Natural killer cell (primary cell): ENCODE data around the gene PPM1K. TPM values are rescaled to one million over a fixed set of nuclear protein-coding genes. Genes with fewer than 3 reads are reported as not detected.

Experiments used
- ATAC-seq, 3 donors: fragments of 150-1000 bp in 2 of 3; fragments of 200-7000 bp in 1 of 3; cut with Tn5 transposase; 1 replicate in 1 of 3; 2 replicates in 2 of 3; pipeline ENCODE4 v1.10.0; 2021; ENCODE audit warnings: mild to moderate bottlenecking in 2 of 3, moderate library complexity in 2 of 3
- DNase-seq, 2 donors: peaks; one replicate each; pipeline versions ENCODE4 v3.0.0 to v3.0.0-alpha.2; 2013 to 2021; ENCODE audit warnings: mixed read lengths in 1 of 2
- H3K27ac ChIP-seq: one replicate; pipeline ENCODE4 v1.5.1; 2013; ENCODE audit warnings: mild to moderate bottlenecking, low read length
- H3K27me3 ChIP-seq: one replicate; pipeline ENCODE4 v1.6.1; 2013; ENCODE audit warnings: low read length; ENCODE audit not compliant: control insufficient read depth, insufficient read depth
- H3K36me3 ChIP-seq: one replicate; pipeline ENCODE4 v1.6.1; 2013; ENCODE audit warnings: low read length; ENCODE audit not compliant: control insufficient read depth, insufficient read depth
- H3K4me1 ChIP-seq: one replicate; pipeline ENCODE4 v1.6.1; 2013; ENCODE audit warnings: low read length; ENCODE audit not compliant: control insufficient read depth, insufficient read depth
- H3K4me3 ChIP-seq: one replicate; pipeline ENCODE4 v1.5.1; 2013; ENCODE audit warnings: low read length
- H3K9me3 ChIP-seq: one replicate; pipeline ENCODE4 v1.6.1; 2013; ENCODE audit warnings: low read length; ENCODE audit not compliant: control insufficient read depth, insufficient read depth
- H3K27ac Mint-ChIP-seq, 2 donors: one replicate each; pipeline ENCODE4 v1.8.0; 2022; ENCODE audit warnings: mild to moderate bottlenecking in 2 of 2, mixed read lengths in 2 of 2, moderate library complexity in 1 of 2
- H3K27me3 Mint-ChIP-seq, 2 donors: one replicate each; pipeline ENCODE4 v1.8.0; 2022; ENCODE audit warnings: low read depth in 2 of 2, mixed read lengths in 2 of 2
- H3K36me3 Mint-ChIP-seq: one replicate; pipeline ENCODE4 v1.8.0; 2022; ENCODE audit warnings: mixed read lengths
- H3K4me1 Mint-ChIP-seq, 2 donors: one replicate each; pipeline ENCODE4 v1.8.0; 2022; ENCODE audit warnings: mixed read lengths in 2 of 2
- H3K4me3 Mint-ChIP-seq: one replicate; pipeline ENCODE4 v1.8.0; 2022; ENCODE audit warnings: mild to moderate bottlenecking, moderate library complexity, mixed read lengths
- H3K9me3 Mint-ChIP-seq, 2 donors: one replicate each; pipeline ENCODE4 v1.8.0; 2022; ENCODE audit warnings: mixed read lengths in 2 of 2
- WGBS: methylation state at CpG from one replicate; pipeline ENCODE4 v1.1.7; 2013; ENCODE audit warnings: missing lambda C conversion rate; ENCODE audit not compliant: insufficient coverage; 5-methylcytosine and 5-hydroxymethylcytosine counted together
- intact Hi-C: fragments of 100-400 bp; cut with micrococcal nuclease; formaldehyde crosslinking; loops from one replicate; pipeline ENCODE4 v1.14.2; 2022
- total RNA-seq, 4 donors: library from RNA; stranded (reverse); fragments of 120-200 nt in 1 of 4; gene quantifications; one replicate each; pipeline versions ENCODE4 v1.2.3 to v1.2.4, GENCODE V29; 2013 to 2022
- TF ChIP-seq, protein P1 (sequence below): fragments of 200-600 bp; IDR thresholded peaks from one replicate; pipeline ENCODE4 v1.8.0; 2022; ENCODE audit warnings: antibody characterized with exemption

Gene PPM1K
- total RNA-seq, 3 donors from 2014 or later (not counting 1 experiment from before 2014, with no cell fraction given): 68.0 to 76.8 (median 74.3) TPM

GRCh38 chr4:88280228-88280795 is 4.0 kb downstream of the PPM1K start:
- no peaks in the 10 kb centered on the region for H3K9me3 ChIP-seq
- ATAC-seq (no peak), DNase-seq (no peak)
- H3K27me3 ChIP-seq: no peaks in the 10 kb centered on the region
- peaks cover 25% of the 10 kb centered on the region for H3K4me1 ChIP-seq
- WGBS: 93% methylated on average over 6 of the region's 6 CpGs
- peaks cover 61 to 64% of the 10 kb centered on the region in 2 donors for H3K4me1 Mint-ChIP-seq
- no peak overlapping the region for H3K27ac ChIP-seq
- H3K36me3 Mint-ChIP-seq: peaks cover 11% of the 10 kb centered on the region
- no peak overlapping the region for H3K4me3 Mint-ChIP-seq
- no peaks in the 10 kb centered on the region for H3K27me3 Mint-ChIP-seq
- peaks cover 12% of the 10 kb centered on the region for H3K36me3 ChIP-seq
- H3K4me3 ChIP-seq: no peak overlapping the region
- peak overlapping the region in 1 of 2 donors; percentile 17 for H3K27ac Mint-ChIP-seq
- intact Hi-C loops: loop anchor here (5.0 to 10.0 kb wide), 3 partner anchors 1014 to 1273 kb away; partner anchors contain the start of gene KLHL8
- TF ChIP-seq, protein P1, sequence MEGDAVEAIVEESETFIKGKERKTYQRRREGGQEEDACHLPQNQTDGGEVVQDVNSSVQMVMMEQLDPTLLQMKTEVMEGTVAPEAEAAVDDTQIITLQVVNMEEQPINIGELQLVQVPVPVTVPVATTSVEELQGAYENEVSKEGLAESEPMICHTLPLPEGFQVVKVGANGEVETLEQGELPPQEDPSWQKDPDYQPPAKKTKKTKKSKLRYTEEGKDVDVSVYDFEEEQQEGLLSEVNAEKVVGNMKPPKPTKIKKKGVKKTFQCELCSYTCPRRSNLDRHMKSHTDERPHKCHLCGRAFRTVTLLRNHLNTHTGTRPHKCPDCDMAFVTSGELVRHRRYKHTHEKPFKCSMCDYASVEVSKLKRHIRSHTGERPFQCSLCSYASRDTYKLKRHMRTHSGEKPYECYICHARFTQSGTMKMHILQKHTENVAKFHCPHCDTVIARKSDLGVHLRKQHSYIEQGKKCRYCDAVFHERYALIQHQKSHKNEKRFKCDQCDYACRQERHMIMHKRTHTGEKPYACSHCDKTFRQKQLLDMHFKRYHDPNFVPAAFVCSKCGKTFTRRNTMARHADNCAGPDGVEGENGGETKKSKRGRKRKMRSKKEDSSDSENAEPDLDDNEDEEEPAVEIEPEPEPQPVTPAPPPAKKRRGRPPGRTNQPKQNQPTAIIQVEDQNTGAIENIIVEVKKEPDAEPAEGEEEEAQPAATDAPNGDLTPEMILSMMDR: no peak
- no peaks in the 10 kb centered on the region for H3K9me3 Mint-ChIP-seq

GRCh38 chr4:88277711-88278225 is 6.6 kb downstream of the PPM1K start:
- Mint-ChIP-seq H3K36me3 (peaks cover 11% of the 10 kb centered on the region), H3K9me3 (no peaks in the 10 kb centered on the region), H3K4me3 (no peak overlapping the region), H3K27me3 (no peaks in the 10 kb centered on the region), H3K4me1 (peaks cover 35 to 42% of the 10 kb centered on the region in 2 donors), H3K27ac (peak overlapping the region in 1 of 2 donors; percentile 41)
- Histone ChIP-seq H3K27me3 (no peaks in the 10 kb centered on the region), H3K27ac (no peak overlapping the region), H3K4me3 (no peak overlapping the region), H3K4me1 (peaks cover 12% of the 10 kb centered on the region), H3K9me3 (no peaks in the 10 kb centered on the region), H3K36me3 (peaks cover 22% of the 10 kb centered on the region)
- 92% methylated on average over 3 of the region's 3 CpGs for WGBS
- intact Hi-C loops: no loop called here
- DNase-seq (no peak), ATAC-seq (no peak)
- TF ChIP-seq, protein P1: no peak

DNA sequence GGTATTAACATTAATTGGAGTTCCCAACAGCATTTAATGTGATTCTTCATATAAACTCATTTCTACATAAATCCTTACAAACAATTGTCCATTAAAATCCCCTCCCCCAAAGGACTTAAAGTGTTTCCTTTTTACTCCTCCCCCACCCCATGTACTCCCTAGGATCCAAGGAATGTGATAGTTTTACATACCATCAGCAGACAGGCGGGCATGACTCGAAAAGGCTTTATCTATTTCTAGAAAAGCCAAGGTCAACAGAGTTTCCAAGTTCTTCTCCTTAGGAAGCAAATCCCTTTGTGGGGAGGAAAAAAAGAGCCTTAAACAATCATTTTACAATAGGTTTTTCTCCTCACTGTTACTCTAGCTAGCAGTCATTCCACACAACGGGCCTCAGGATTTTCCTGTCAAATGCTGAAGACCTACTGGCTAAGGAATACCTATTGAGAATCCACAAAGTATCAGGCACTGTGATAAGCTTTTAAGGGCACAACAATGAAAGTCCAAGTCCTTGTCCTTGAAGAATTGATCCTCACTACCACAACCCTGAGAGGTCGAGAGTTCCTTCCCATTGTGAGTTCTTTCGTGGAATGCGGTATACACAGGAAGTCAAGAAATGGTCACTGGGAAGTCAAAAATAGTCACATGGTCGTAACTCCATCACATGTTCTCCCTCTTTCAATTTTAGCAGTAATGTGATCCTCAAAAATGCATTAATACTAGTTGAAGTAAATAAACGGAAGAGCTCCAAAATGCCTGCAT is 7.2 kb downstream of the PPM1K start:
- Histone ChIP-seq H3K27me3 (no peaks in the 10 kb centered on the region), H3K4me1 (peaks cover 11% of the 10 kb centered on the region), H3K27ac (no peak overlapping the region), H3K4me3 (no peak overlapping the region), H3K9me3 (no peaks in the 10 kb centered on the region), H3K36me3 (peaks cover 25% of the 10 kb centered on the region)
- Mint-ChIP-seq H3K36me3 (peaks cover 11% of the 10 kb centered on the region), H3K4me1 (peaks cover 29 to 36% of the 10 kb centered on the region in 2 donors), H3K27me3 (no peaks in the 10 kb centered on the region), H3K9me3 (no peaks in the 10 kb centered on the region), H3K27ac (peak overlapping the region in 1 of 2 donors; percentile 41), H3K4me3 (no peak overlapping the region)
- intact Hi-C loops: no loop called here
- ATAC-seq: no peak
- TF ChIP-seq, protein P1: no peak
- DNase-seq: no peak
- WGBS: 100% methylated on average over 8 of the region's 8 CpGs
